Measurements from ENCODE around the gene SSBP2. TPM values are rescaled to one million over a fixed set of nuclear protein-coding genes. Genes with fewer than 3 reads are reported as not detected.

SSBP2 gene
- total and polyA plus RNA-seq, 2 donors (not counting 3 experiments of a cell fraction or from before 2014, with no cell fraction given) = 9.6 to 11.5 TPM

- Histone ChIP-seq H2AFZ (ENCODE audit: low read depth, low read length) (no peak overlapping the region), H3K4me2 (ENCODE audit: insufficient read depth, low read length) (no peak overlapping the region), H3K4me1 (ENCODE audit: control insufficient read depth, extremely low read depth, insufficient read depth, low read length) (no peaks in the 10 kb centered on the region), H3K9me1 (replicated peaks; ENCODE audit: control insufficient read depth, extremely low read depth, insufficient read depth, low read length) (no peaks in the 10 kb centered on the region), H3K4me3 (replicated peaks in 1 of 3; ENCODE audit: insufficient read depth in 1 of 3, low read depth in 1 of 3, low read length in 3 of 3) (no peak overlapping the region), H3K27me3 (ENCODE audit: control insufficient read depth in 2 of 2, insufficient read depth in 2 of 2, low read length in 2 of 2) (no peaks in the 10 kb centered on the region), H3K9me3 (replicated peaks; ENCODE audit: control insufficient read depth, insufficient read depth, low read length) (no peaks in the 10 kb centered on the region), H3K9ac (replicated peaks; ENCODE audit: extremely low read depth, insufficient read depth, low read length) (no peak overlapping the region), H3K27ac (ENCODE audit: insufficient read depth, low read depth, low read length) (no peak overlapping the region), H4K20me1 (replicated peaks; ENCODE audit: control insufficient read depth, extremely low read depth, insufficient read depth, low read length) (no peaks in the 10 kb centered on the region), H3K79me2 (ENCODE audit: control insufficient read depth, insufficient read depth, low read length) (no peaks in the 10 kb centered on the region), H3K36me3 (ENCODE audit: control insufficient read depth in 2 of 2, extremely low read depth in 1 of 2, insufficient read depth in 2 of 2, low read length in 2 of 2) (no peaks in the 10 kb centered on the region)
- no TSS peak for BruUV-seq (replicated peaks)
- ChIA-PET POLR2A (no interaction called here), CTCF (interaction anchor here (0.9 to 2.1 kb wide), 3 partner anchors 12 to 30 kb away, joined by 3 to 9 read pairs (median 8); no protein-coding TSS in a partner anchor)
- dilution Hi-C loops (cut with MboI; ENCODE audit: extremely low pct_ligation_motif_present, low sequenced_read_pairs) = no loop called here
- intact Hi-C loops (cut with micrococcal nuclease) = no loop called here
- no peak for FAIRE-seq
- TF ChIP-seq MYC (IDR thresholded peaks at IDR 0.05; ENCODE audit: low read depth, low read length) = no peak
- no peak for TF ChIP-seq MAX (IDR thresholded peaks at IDR 0.05; ENCODE audit: insufficient read depth, insufficient read length)
- TF ChIP-seq CTCF (IDR thresholded peaks at IDR 0.05; ENCODE audit: extremely low read depth in 1 of 2, insufficient read depth in 1 of 2, low read depth in 1 of 2, low read length in 2 of 2) = no peak
- no peak for TF ChIP-seq POLR2AphosphoS5 (IDR thresholded peaks at IDR 0.05; ENCODE audit: insufficient read depth, low read depth, low read length)
- TF ChIP-seq EZH2 (IDR thresholded peaks at IDR 0.05; ENCODE audit: borderline replicate concordance, low read depth, low read length, severe bottlenecking) = no peak
- no peak for TF ChIP-seq GATA2 (IDR thresholded peaks at IDR 0.05; ENCODE audit: insufficient read depth, insufficient read length, low read depth, low read length)
- TF ChIP-seq FOS (IDR thresholded peaks at IDR 0.05; ENCODE audit: borderline replicate concordance, insufficient read depth, low read length) = no peak
- no peak for TF ChIP-seq POLR2A (IDR thresholded peaks at IDR 0.05; ENCODE audit: low read depth, low read length)
- TF ChIP-seq JUN (IDR thresholded peaks at IDR 0.05; ENCODE audit: borderline replicate concordance, insufficient read depth, insufficient read length, low read depth) = no peak
- no peak for DNase-seq (ENCODE audit: low read depth, low spot score)
Measured at GRCh38 chr5:81657386-81657785, 93.5 kb downstream of the SSBP2 start.
